Neutrophil (primary cell): ENCODE data around the gene NPLOC4.

Source experiments
- H3K27ac ChIP-seq: fragments of 200-600 bp; sonication (generic); 2 replicates; pipeline ENCODE4 v1.5.1; 2016; ENCODE audit warnings: mild to moderate bottlenecking, moderate library complexity
- H3K27me3 ChIP-seq: fragments of 200-600 bp; sonication (generic); 2 replicates; pipeline ENCODE4 v1.6.0; 2016; ENCODE audit warnings: mild to moderate bottlenecking
- H3K36me3 ChIP-seq: fragments of 200-600 bp; sonication (generic); 2 replicates; pipeline ENCODE4 v1.5.1; 2017
- H3K4me1 ChIP-seq, 2 experiments: fragments of 200-600 bp in 1 of 2; sonication (generic) in 1 of 2; 1 replicate in 1 of 2; 2 replicates in 1 of 2; pipeline versions ENCODE4 v1.5.1 to v1.6.1; 2013 to 2016; ENCODE audit warnings: low read depth in 1 of 2, low read length in 1 of 2, mild to moderate bottlenecking in 1 of 2, moderate library complexity in 1 of 2; ENCODE audit not compliant: control insufficient read depth in 1 of 2, insufficient read depth in 1 of 2
- H3K4me3 ChIP-seq, 2 experiments: fragments of 200-600 bp in 1 of 2; sonication (generic) in 1 of 2; 1 replicate in 1 of 2; 2 replicates in 1 of 2; pipeline ENCODE4 v1.5.1; 2013 to 2016; ENCODE audit warnings: low read depth in 1 of 2, low read length in 1 of 2, mild to moderate bottlenecking in 1 of 2, moderate library complexity in 1 of 2
- H3K9me3 ChIP-seq: fragments of 200-600 bp; sonication (generic); 2 replicates; pipeline ENCODE4 v1.5.1; 2016
- CTCF ChIP-seq: fragments of 200-600 bp; sonication (generic); IDR thresholded peaks from 2 replicates; pipeline ENCODE4 v1.5.1; 2016; ENCODE audit warnings: antibody characterized with exemption

Gene NPLOC4

GRCh38 chr17:81666342-81667191 is 29.7 kb upstream of the NPLOC4 start, which contains the start of the genes CCDC137 and OXLD1:
Gene CCDC137 (plus strand): TSS chr17:81666737. CDS start chr17:81666767, 30 bp downstream.
Gene OXLD1 (minus strand): TSS chr17:81666605. CDS start chr17:81666577, 28 bp downstream.
- H3K4me1 ChIP-seq, result peaks cover 28 to 30% of the 10 kb centered on the region in 2 experiments
- peaks cover 33% of the 10 kb centered on the region for H3K36me3 ChIP-seq
- H3K9me3 ChIP-seq, result no peaks in the 10 kb centered on the region
- peak within 1 kb of the TSS; percentile 91 to 96 for H3K4me3 ChIP-seq
- peak; percentile 31 for TF ChIP-seq CTCF
- H3K27me3 ChIP-seq, result no peaks in the 10 kb centered on the region
- peak within 1 kb of the TSS; percentile 89 for H3K27ac ChIP-seq

GRCh38 chr17:81666092-81666341 is 29.1 kb upstream of the NPLOC4 start:
- Histone ChIP-seq H3K4me1 (peaks cover 28 to 30% of the 10 kb centered on the region in 2 experiments), H3K27ac (peak overlapping the region; percentile 89), H3K36me3 (peaks cover 27% of the 10 kb centered on the region), H3K9me3 (no peaks in the 10 kb centered on the region), H3K4me3 (peak overlapping the region; percentile 91 to 96), H3K27me3 (no peaks in the 10 kb centered on the region)
- no peak for TF ChIP-seq CTCF

GRCh38 chr17:81665205-81666091 is 28.5 kb upstream of the NPLOC4 start:
- Histone ChIP-seq H3K27me3 (no peaks in the 10 kb centered on the region), H3K9me3 (no peaks in the 10 kb centered on the region), H3K4me1 (peaks cover 28 to 30% of the 10 kb centered on the region in 2 experiments), H3K4me3 (peak overlapping the region; percentile 91 to 96), H3K36me3 (peaks cover 23% of the 10 kb centered on the region), H3K27ac (peak overlapping the region; percentile 89)
- TF ChIP-seq CTCF, result no peak

DNA sequence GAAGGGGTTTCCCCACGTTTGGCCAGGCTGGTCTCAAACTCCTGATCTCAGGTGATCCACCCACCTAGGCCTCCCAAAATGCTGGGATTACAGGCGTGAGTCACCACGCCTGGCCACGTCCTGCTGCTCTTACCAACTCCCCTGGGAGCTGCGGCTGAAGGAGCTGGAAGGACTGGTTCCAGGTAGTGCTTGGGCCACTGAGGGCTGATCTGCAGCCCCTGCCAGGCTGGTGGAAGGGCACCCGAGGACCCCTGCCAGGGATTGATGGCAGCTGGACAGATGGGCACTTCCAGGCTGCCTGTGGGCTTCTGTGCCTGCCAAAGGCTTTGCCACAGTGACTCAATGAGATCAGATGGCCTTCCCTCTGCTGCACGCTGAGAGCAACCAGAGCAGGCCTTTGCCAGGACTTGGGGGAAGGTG is 27.1 kb upstream of the NPLOC4 start:
- Histone ChIP-seq H3K4me3 (no peak overlapping the region), H3K4me1 (peaks cover 28 to 30% of the 10 kb centered on the region in 2 experiments), H3K9me3 (no peaks in the 10 kb centered on the region), H3K27ac (no peak overlapping the region), H3K36me3 (peaks cover 10% of the 10 kb centered on the region), H3K27me3 (no peaks in the 10 kb centered on the region)
- no peak for TF ChIP-seq CTCF

GRCh38 chr17:81662002-81662401 is 25.1 kb upstream of the NPLOC4 start:
- no peaks in the 10 kb centered on the region for H3K27me3 ChIP-seq
- H3K9me3 ChIP-seq, result no peaks in the 10 kb centered on the region
- peaks cover 7% of the 10 kb centered on the region for H3K36me3 ChIP-seq
- no peak overlapping the region for H3K27ac ChIP-seq
- no peak overlapping the region for H3K4me3 ChIP-seq
- peaks cover 14 to 15% of the 10 kb centered on the region in 2 experiments for H3K4me1 ChIP-seq
- TF ChIP-seq CTCF, result no peak
